T-helper 17 cell (primary cell): ENCODE results near the gene ENPP1. TPM values are rescaled to one million over a fixed set of nuclear protein-coding genes. Genes with fewer than 3 reads are reported as not detected.
A peak's percentile ranks its signal among the peaks of the same experiment; 100 is the strongest.

Experiments used
- ATAC-seq: fragments of 150-1000 bp; cut with Tn5 transposase; 2 replicates; pipeline ENCODE4 v1.10.0; 2021; ENCODE audit warnings: mild to moderate bottlenecking, moderate library complexity
- DNase-seq, 3 donors: peaks; one replicate each; pipeline versions ENCODE4 v3.0.0 to v3.0.0-alpha.2; 2020 to 2021
- H3K9me3 ChIP-seq: one replicate; pipeline ENCODE4 v1.7.0; 2013; ENCODE audit warnings: low read length, mild to moderate bottlenecking; ENCODE audit not compliant: control insufficient read depth, poor library complexity, severe bottlenecking
- H3K27ac Mint-ChIP-seq: one replicate; pipeline ENCODE4 v1.8.0; 2022; ENCODE audit warnings: mild to moderate bottlenecking, moderate library complexity, mixed read lengths
- H3K27me3 Mint-ChIP-seq: one replicate; pipeline ENCODE4 v1.8.0; 2022; ENCODE audit warnings: mixed read lengths
- H3K36me3 Mint-ChIP-seq: one replicate; pipeline ENCODE4 v1.8.0; 2022; ENCODE audit warnings: low read depth, mixed read lengths
- H3K4me1 Mint-ChIP-seq: one replicate; pipeline ENCODE4 v1.8.0; 2022; ENCODE audit warnings: mild to moderate bottlenecking, mixed read lengths
- H3K4me3 Mint-ChIP-seq: one replicate; pipeline ENCODE4 v1.8.0; 2022; ENCODE audit warnings: mild to moderate bottlenecking, moderate library complexity, mixed read lengths
- total RNA-seq, 4 donors: library from RNA in 2 of 4; stranded (reverse) in 2 of 4; gene quantifications; one replicate each; pipeline ENCODE4 v1.2.3 and lab custom pipeline; 2022 to 2026

The ENPP1 gene
- total RNA-seq, 2 donors from 2014 or later, result 1.7 to 2.1 TPM

DNA sequence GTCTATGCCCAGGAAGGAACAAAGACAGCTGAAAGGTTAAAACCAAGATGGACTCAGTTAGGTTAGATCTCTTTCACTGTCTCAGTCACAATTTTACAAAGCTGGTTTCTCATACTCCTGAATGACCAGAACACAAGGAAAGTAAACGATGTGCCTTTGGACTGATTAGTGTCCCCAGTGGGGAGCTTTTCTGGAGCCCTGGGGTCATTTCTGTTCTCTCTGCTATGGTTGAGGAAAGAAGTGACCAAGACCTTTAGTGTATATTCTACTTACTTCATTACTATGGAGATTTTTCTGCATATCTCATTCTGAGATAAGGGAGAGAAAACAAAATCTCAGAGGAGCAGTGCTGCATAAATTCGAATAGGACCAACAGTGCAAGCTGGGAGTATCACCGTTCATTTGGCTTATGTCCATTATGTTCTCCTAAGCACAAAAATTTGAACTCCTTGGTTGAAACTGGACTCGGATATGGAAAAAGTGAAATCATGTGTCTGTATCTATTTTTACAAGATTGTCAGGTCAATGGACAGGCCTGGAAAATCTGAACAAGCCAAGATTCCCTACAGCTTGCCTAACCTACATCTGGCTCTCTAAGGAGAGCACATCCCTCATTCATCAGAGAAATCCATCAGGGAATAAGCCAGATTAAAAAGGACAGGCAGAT is 34.4 kb upstream of the ENPP1 start:
- DNase-seq, result no peak
- Mint-ChIP-seq H3K27ac (no peak overlapping the region), H3K27me3 (peaks cover 34% of the 10 kb centered on the region), H3K4me3 (no peak overlapping the region), H3K4me1 (peaks cover 2% of the 10 kb centered on the region), H3K36me3 (peaks cover 8% of the 10 kb centered on the region)
- no peak for ATAC-seq
- no peaks in the 10 kb centered on the region for H3K9me3 ChIP-seq

DNA sequence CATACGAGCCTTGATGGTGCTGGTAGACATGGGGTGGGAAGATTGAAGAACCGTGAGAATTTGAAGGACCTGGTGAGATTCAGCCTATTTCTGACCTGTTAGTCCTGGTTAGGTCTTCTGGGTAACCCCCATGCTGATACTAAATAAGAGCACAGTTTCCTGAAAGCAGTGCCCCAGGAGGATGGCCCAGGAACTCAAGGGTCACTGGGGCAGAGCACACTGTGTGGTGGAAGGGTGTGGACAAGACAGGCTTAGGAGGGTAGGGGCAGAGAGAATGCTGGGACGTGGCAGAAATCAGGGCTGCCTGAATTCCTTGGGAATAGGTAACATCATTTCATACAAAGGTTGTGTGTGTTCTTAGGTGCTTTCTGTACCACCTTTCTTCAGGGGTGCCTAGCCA is 31.9 kb upstream of the ENPP1 start:
- no peak overlapping the region for H3K27ac Mint-ChIP-seq
- H3K4me1 Mint-ChIP-seq, result peaks cover 2% of the 10 kb centered on the region
- peaks cover 2% of the 10 kb centered on the region for H3K36me3 Mint-ChIP-seq
- no peaks in the 10 kb centered on the region for H3K9me3 ChIP-seq
- DNase-seq (no peak), ATAC-seq (no peak)
- no peak overlapping the region for H3K4me3 Mint-ChIP-seq
- H3K27me3 Mint-ChIP-seq, result peaks cover 24% of the 10 kb centered on the region

DNA sequence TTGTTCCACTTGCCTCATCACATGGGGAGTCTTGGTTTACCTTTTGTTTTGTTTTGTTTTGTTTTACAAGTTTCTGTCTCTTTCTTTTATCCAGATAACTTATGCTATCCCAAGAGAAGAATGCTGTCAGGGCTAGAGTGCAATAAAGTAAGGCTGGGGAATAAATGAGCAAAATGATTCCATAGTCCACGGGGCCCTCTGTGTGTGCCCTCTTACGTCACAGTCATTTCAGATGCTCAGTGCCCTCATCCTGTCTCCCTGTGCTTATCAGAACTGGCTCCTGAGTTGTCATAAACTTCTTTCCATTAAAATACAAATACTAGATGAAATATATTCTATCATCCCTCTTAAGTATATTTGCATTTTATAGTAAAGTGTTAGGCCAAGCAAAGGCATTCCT is 30.8 kb upstream of the ENPP1 start:
- H3K9me3 ChIP-seq, result no peaks in the 10 kb centered on the region
- peaks cover 19% of the 10 kb centered on the region for H3K27me3 Mint-ChIP-seq
- H3K4me1 Mint-ChIP-seq, result peaks cover 2% of the 10 kb centered on the region
- ATAC-seq (no peak), DNase-seq (no peak)
- no peak overlapping the region for H3K27ac Mint-ChIP-seq
- no peaks in the 10 kb centered on the region for H3K36me3 Mint-ChIP-seq
- H3K4me3 Mint-ChIP-seq, result no peak overlapping the region

DNA sequence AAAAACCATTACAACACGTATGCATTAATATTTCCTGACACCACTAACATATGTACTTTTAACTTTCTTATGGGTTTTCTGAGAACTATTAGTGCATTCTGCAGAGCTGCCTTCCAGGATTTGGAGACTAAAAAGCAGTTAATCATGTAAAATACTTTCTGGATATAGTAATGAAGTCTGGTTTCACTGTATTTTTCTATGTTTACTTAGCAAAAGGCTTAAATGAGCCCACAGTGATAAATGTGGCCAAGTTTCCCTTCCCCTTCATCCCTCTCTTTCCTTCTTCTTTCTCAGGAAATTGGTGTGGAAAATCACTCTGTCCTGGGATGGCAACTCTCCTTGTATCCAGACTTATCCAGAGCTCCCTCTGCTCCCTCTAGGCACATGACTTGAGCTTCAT is 29.7 kb upstream of the ENPP1 start:
- Mint-ChIP-seq H3K27ac (no peak overlapping the region), H3K27me3 (peaks cover 19% of the 10 kb centered on the region), H3K36me3 (no peaks in the 10 kb centered on the region), H3K4me1 (peaks cover 2% of the 10 kb centered on the region), H3K4me3 (no peak overlapping the region)
- no peaks in the 10 kb centered on the region for H3K9me3 ChIP-seq
- no peak for DNase-seq
- ATAC-seq, result no peak

DNA sequence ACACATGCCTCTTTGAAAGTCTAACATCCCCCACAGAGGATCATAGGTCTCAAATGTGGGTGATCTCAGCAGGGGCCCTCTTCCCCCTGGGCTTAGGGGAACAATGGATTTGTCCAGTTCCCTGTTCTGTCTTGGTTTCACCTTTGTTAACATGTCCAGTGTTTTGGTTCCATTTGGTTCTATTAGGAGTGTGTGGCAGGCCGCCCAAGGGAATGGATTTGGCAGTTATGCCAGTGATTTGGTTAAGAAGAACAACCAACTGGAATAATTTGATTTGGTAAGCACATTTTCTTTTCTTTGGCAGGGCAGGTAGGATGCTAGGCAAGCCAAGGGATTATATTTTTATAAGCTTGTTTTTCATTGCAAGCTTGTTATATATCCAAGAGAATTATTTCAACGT is 28.5 kb upstream of the ENPP1 start:
- Mint-ChIP-seq H3K27me3 (peaks cover 13% of the 10 kb centered on the region), H3K4me3 (no peak overlapping the region), H3K36me3 (no peaks in the 10 kb centered on the region), H3K27ac (no peak overlapping the region), H3K4me1 (peaks cover 2% of the 10 kb centered on the region)
- no peak for DNase-seq
- ATAC-seq, result no peak
- no peaks in the 10 kb centered on the region for H3K9me3 ChIP-seq

DNA sequence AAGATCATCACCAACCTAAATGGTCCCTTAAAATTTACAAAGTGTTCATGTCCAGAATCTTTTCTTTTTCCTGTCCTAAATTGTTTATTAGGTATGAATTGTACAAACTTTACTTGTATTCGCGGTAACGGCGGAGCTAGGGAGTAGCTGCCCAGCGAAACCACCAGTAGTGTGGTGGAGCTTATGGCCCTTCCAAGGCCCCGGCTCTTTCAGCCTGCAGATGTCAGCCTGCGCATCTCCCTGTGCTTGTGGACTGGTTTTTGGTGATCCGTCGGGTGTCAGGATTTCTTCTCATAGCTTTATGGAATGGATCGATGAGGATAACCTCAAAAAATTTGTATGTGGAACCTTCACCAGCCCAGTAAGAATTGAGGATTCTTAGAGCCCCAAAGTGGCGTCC is 27.2 kb upstream of the ENPP1 start:
- no peaks in the 10 kb centered on the region for H3K36me3 Mint-ChIP-seq
- no peaks in the 10 kb centered on the region for H3K9me3 ChIP-seq
- DNase-seq, result no peak
- peaks cover 2% of the 10 kb centered on the region for H3K27me3 Mint-ChIP-seq
- H3K4me1 Mint-ChIP-seq, result peaks cover under 1% of the 10 kb centered on the region
- no peak overlapping the region for H3K4me3 Mint-ChIP-seq
- ATAC-seq, result no peak
- no peak overlapping the region for H3K27ac Mint-ChIP-seq

DNA sequence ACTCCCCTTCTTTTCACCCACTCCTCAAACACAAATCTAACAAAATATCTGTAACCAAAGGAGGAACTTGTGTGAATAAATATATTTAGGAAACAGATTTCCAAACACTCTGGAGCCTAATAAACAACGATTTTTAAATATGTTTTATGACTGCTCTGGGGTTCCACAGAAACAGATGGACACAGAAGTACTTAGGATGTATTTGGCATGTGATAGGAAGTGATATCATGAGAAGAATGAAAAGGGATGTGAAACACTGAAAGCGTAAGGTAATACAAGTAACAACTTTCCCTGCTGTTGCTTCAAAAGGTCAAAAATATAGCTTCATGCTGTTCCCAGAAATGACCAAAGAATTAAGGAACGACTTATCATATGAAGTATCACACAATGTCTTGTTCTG is 26.1 kb upstream of the ENPP1 start:
- Mint-ChIP-seq H3K36me3 (no peaks in the 10 kb centered on the region), H3K27me3 (no peaks in the 10 kb centered on the region), H3K4me3 (no peak overlapping the region), H3K4me1 (no peaks in the 10 kb centered on the region), H3K27ac (no peak overlapping the region)
- ATAC-seq (no peak), DNase-seq (no peak)
- no peaks in the 10 kb centered on the region for H3K9me3 ChIP-seq

DNA sequence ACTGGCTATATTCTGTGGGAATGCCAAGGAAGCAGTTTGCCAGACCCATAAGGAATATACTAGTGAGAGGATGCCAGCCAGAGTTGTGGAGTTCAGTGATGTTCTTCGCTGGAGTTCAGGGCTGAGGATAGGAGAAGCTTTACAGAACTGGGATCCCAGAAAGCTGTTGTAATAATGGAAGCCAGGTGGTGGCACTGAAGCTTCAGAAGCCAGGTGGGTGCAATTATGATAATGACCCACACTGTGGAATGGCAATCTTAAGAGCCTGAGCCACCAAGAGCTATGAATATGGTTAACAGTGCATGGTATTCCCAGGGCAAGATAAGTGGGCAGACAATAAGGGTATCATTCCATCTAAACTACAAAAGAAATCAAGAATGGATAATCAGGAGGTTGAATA is 25.1 kb upstream of the ENPP1 start:
- Mint-ChIP-seq H3K27me3 (no peaks in the 10 kb centered on the region), H3K4me1 (no peaks in the 10 kb centered on the region), H3K27ac (peak overlapping the region; percentile 1), H3K4me3 (no peak overlapping the region), H3K36me3 (no peaks in the 10 kb centered on the region)
- no peak for ATAC-seq
- H3K9me3 ChIP-seq, result no peaks in the 10 kb centered on the region
- no peak for DNase-seq

DNA sequence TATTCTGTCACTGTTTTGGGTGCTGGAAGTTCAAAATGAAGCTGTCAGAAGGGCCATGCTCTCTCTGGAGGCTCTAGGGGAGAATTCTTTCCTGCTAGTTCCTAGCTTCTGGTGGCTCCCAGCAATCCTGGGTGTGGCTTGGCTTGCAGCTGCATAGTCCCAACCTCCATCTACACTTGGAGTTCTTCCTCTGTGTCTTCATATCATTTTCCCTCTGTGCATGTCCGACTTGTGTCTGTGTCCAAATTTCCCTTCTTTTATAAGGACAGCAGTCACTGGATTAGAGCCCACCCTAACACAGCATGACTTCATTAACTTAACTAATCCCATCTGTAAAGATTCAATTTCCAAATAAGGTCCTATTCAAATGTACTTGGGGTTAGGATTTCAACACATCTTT is 23.3 kb upstream of the ENPP1 start:
- no peaks in the 10 kb centered on the region for H3K9me3 ChIP-seq
- peaks cover 6% of the 10 kb centered on the region for H3K4me1 Mint-ChIP-seq
- H3K36me3 Mint-ChIP-seq, result no peaks in the 10 kb centered on the region
- no peak overlapping the region for H3K4me3 Mint-ChIP-seq
- H3K27ac Mint-ChIP-seq, result no peak overlapping the region
- ATAC-seq (no peak), DNase-seq (no peak)
- no peaks in the 10 kb centered on the region for H3K27me3 Mint-ChIP-seq

DNA sequence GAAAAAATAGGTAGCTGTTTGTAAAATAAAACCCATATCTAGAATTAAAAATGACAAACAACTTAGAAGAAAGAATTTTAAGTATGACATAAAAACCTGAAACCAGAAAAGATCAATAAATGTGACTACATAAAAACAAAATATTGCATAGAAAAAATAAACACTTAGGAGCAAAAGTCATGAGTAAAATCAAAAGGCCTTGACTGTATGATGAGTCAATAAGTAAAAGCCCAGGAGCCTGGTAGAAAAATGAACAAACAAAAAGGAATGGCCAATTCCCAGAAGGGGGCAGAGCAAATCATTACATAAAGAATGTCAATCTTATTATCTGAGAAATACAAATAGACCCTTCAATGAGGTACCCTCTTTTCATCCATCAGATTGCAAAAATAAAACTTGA is 20.7 kb upstream of the ENPP1 start:
- DNase-seq (no peak), ATAC-seq (no peak)
- H3K27me3 Mint-ChIP-seq, result no peaks in the 10 kb centered on the region
- H3K4me1 Mint-ChIP-seq, result peaks cover 7% of the 10 kb centered on the region
- H3K36me3 Mint-ChIP-seq, result no peaks in the 10 kb centered on the region
- no peak overlapping the region for H3K27ac Mint-ChIP-seq
- no peaks in the 10 kb centered on the region for H3K9me3 ChIP-seq
- no peak overlapping the region for H3K4me3 Mint-ChIP-seq

DNA sequence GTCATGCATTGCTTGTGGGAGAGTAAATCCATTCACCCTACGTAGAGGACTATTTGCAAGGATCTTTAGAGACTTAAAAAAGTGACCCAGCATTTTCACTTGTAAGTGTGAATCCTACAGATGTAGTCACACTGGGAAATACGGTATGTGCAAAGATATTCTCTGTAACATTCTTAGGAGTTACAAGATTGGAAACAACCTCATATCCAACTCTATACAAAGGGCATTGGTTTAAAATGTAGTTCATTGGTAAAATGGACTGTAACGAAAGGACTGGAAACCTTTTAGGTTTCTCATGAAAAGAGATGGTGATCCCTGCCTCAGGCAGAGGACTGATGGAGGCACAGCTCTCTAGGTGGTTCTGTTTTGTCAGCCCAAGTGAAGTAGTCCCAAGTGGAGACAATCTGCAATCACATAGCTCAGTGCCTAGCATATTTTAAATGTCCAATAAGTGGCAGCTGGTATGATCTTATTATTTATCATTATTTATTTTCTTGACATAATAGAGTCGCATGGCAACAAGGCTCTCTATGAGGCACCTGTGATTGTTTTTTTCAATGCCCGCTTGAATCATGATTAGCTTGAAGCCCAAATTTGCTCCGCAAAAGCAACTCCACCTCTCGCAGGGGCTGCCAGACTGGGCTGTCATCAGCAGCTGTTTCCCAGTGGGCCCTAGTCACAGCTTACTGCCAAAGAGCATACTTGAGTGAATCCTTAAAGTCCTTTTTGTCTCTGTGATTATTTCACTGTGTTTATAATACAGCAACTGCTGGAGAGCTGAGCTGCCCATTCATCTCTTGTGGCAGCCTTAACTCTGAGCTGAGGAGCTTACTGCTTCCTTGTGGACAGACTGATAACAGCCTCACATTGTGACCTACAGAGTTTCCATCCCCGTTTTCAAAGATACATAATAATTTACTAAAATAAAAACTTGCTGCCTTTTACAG is 19.8 kb upstream of the ENPP1 start:
- H3K36me3 Mint-ChIP-seq, result no peaks in the 10 kb centered on the region
- ATAC-seq, result no peak
- no peak for DNase-seq
- peaks cover 7% of the 10 kb centered on the region for H3K4me1 Mint-ChIP-seq
- H3K27me3 Mint-ChIP-seq, result no peaks in the 10 kb centered on the region
- H3K27ac Mint-ChIP-seq, result no peak overlapping the region
- H3K9me3 ChIP-seq, result no peaks in the 10 kb centered on the region
- H3K4me3 Mint-ChIP-seq, result no peak overlapping the region

DNA sequence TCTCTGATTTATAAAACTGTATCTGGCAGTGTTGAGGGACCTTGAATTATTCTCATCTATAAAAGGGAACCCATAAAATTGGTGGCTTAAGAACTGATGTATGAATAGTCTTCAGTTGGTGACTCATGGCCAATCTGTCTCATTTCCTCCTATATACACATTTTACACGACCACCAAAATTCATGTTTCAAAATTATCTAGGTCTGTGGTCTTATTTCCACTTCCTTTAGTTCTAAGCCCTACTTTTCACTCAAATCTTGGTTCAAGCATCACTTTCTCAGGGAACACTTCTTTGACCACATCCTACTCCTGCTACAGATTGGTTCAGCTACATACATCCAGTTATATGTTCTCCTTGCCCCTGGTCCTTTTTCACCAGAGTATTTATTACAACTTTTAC is 18.6 kb upstream of the ENPP1 start:
- DNase-seq (no peak), ATAC-seq (peak; percentile 35)
- no peak overlapping the region for H3K4me3 Mint-ChIP-seq
- no peaks in the 10 kb centered on the region for H3K27me3 Mint-ChIP-seq
- no peaks in the 10 kb centered on the region for H3K36me3 Mint-ChIP-seq
- peaks cover 7% of the 10 kb centered on the region for H3K4me1 Mint-ChIP-seq
- H3K9me3 ChIP-seq, result no peaks in the 10 kb centered on the region
- H3K27ac Mint-ChIP-seq, result no peak overlapping the region

DNA sequence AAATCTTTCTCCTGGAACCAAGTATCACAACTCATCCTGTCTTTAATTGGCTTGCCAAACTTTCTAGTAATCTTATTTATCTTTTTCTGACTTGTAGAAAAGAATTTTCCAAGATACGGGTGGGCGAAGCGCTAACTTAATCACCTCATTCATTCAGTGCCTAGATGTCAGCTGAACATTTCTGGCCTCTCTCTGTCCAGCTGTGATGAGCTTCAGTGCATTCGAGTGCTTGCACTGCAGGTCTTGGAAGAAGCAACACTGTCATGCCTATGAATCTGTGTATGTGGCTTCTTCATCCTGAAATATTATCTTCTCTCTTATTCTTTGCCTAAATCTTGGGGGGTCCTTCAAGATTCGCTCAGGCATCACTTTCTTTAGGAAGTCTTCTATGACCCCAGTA is 16.3 kb upstream of the ENPP1 start:
- Mint-ChIP-seq H3K27ac (peak overlapping the region; percentile 24), H3K4me1 (peaks cover 7% of the 10 kb centered on the region), H3K4me3 (no peak overlapping the region), H3K27me3 (no peaks in the 10 kb centered on the region), H3K36me3 (no peaks in the 10 kb centered on the region)
- DNase-seq, result no peak
- H3K9me3 ChIP-seq, result no peaks in the 10 kb centered on the region
- no peak for ATAC-seq

DNA sequence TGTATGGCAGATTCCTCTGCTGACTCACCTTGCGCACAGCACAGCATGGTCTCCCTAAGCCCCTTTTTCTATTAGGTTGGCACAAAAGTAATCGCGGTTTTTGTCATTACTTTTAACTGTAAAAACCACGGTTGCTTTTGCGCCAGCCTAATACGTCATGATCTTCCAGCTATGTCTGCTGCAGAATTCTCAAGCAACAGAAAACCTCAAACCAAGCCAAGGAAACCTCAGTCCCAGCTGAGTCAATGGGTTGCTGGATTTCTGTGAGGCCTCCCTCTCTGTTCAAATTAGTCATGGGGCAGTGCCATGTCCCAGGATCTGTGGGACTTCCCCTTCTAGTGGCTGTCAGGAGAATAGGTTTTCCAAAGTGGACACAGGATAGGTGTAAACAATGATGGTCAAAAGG is 15.7 kb upstream of the ENPP1 start:
- H3K36me3 Mint-ChIP-seq, result no peaks in the 10 kb centered on the region
- peak overlapping the region; percentile 24 for H3K27ac Mint-ChIP-seq
- peak; percentile 41 for ATAC-seq
- H3K9me3 ChIP-seq, result no peaks in the 10 kb centered on the region
- peaks cover 7% of the 10 kb centered on the region for H3K4me1 Mint-ChIP-seq
- no peak overlapping the region for H3K4me3 Mint-ChIP-seq
- no peaks in the 10 kb centered on the region for H3K27me3 Mint-ChIP-seq
- no peak for DNase-seq
